GM12873 (cell line): ENCODE results near the gene DNAH6.

ENCODE experiments used
- CTCF ChIP-seq: IDR thresholded peaks from 2 replicates; pipeline ENCODE4 v1.5.1; 2012; ENCODE audit warnings: low read depth, mild to moderate bottlenecking, moderate library complexity, low read length, control low read depth; ENCODE audit not compliant: insufficient read depth; ENCODE audit errors: missing control alignments

The DNAH6 gene

GRCh38 chr2:84694088-84694622, 177.9 kb downstream of the DNAH6 start:
- no peak for TF ChIP-seq CTCF

- no peak for TF ChIP-seq CTCF
Measured at GRCh38 chr2:84697895-84698294, 181.6 kb downstream of the DNAH6 start.

- TF ChIP-seq CTCF: no peak
Measured at GRCh38 chr2:84700006-84700405, 183.7 kb downstream of the DNAH6 start.

GRCh38 chr2:84701880-84702279, 185.6 kb downstream of the DNAH6 start:
- no peak for TF ChIP-seq CTCF

- no peak for TF ChIP-seq CTCF
Measured at GRCh38 chr2:84702941-84703340, 186.6 kb downstream of the DNAH6 start.

- TF ChIP-seq CTCF: no peak
Measured at GRCh38 chr2:84703831-84704230, 187.5 kb downstream of the DNAH6 start.

- no peak for TF ChIP-seq CTCF
Measured at GRCh38 chr2:84704505-84705244, 188.4 kb downstream of the DNAH6 start.
